Osteocyte (in vitro differentiated cells): ENCODE results near the gene NHLRC2. TPM values are rescaled to one million over a fixed set of nuclear protein-coding genes. Genes with fewer than 3 reads are reported as not detected.

Source experiments
- DNase-seq: peaks from one replicate; pipeline ENCODE4 v3.0.0; 2021; ENCODE audit warnings: mixed read lengths; ENCODE audit not compliant: unreplicated experiment; ENCODE audit errors: extremely low spot score
- H3K27ac Mint-ChIP-seq: one replicate; pipeline ENCODE4 v1.8.0; 2021; ENCODE audit warnings: mild to moderate bottlenecking, mixed read lengths; ENCODE audit not compliant: unreplicated experiment
- H3K27me3 Mint-ChIP-seq: one replicate; pipeline ENCODE4 v1.8.0; 2021; ENCODE audit warnings: mixed read lengths; ENCODE audit not compliant: unreplicated experiment
- H3K36me3 Mint-ChIP-seq: one replicate; pipeline ENCODE4 v1.8.0; 2021; ENCODE audit warnings: mixed read lengths; ENCODE audit not compliant: unreplicated experiment
- H3K4me1 Mint-ChIP-seq: one replicate; pipeline ENCODE4 v1.8.0; 2021; ENCODE audit warnings: mixed read lengths; ENCODE audit not compliant: unreplicated experiment
- H3K4me3 Mint-ChIP-seq: one replicate; pipeline ENCODE4 v1.8.0; 2021; ENCODE audit warnings: mild to moderate bottlenecking, moderate library complexity, mixed read lengths; ENCODE audit not compliant: unreplicated experiment
- H3K9me3 Mint-ChIP-seq: one replicate; pipeline ENCODE4 v1.8.0; 2021; ENCODE audit warnings: mixed read lengths; ENCODE audit not compliant: unreplicated experiment
- CTCF ChIP-seq: fragments of 200-600 bp; sonication (generic); IDR thresholded peaks from 2 replicates; pipeline ENCODE4 v1.5.0; 2021; ENCODE audit warnings: antibody characterized with exemption, mild to moderate bottlenecking, moderate library complexity
- total RNA-seq: library from RNA; stranded (reverse); gene quantifications from 2 replicates; pipeline ENCODE4 v1.2.1, GENCODE V29; 2021

The NHLRC2 gene
- total RNA-seq, 1 donor from 2014 or later = 39.3 TPM

GRCh38 chr10:113872139-113873030 lies 17.9 kb downstream of the NHLRC2 start:
- no peak for TF ChIP-seq CTCF
- no peaks in the 10 kb centered on the region for H3K27me3 Mint-ChIP-seq
- peaks cover 25% of the 10 kb centered on the region for H3K4me1 Mint-ChIP-seq
- H3K9me3 Mint-ChIP-seq = peaks cover 32% of the 10 kb centered on the region
- H3K27ac Mint-ChIP-seq = no peak overlapping the region
- no peak for DNase-seq
- peaks cover 58% of the 10 kb centered on the region for H3K36me3 Mint-ChIP-seq
- H3K4me3 Mint-ChIP-seq = no peak overlapping the region

DNA sequence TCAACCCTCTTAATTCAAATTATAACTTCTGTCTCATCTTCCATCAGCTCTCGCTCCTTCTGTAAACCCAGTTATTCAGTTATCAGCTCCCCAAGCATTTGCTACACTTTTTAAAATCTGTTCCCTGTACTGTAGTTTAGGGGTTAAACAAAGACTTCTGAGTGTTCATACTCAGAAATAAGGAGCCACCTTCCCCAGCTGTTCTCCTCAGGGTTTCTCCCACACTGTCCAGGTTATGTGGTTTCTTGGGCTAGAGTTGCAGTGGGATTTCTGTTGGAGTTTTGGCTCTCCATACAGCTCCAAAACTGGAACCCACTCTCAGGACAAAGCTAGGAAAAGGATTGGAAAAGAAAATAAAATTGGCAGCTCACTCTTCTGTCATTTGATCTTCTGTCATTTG lies 20.8 kb downstream of the NHLRC2 start:
- Mint-ChIP-seq H3K27ac (peak overlapping the region; percentile 54), H3K4me3 (no peak overlapping the region), H3K4me1 (peaks cover 32% of the 10 kb centered on the region), H3K27me3 (no peaks in the 10 kb centered on the region), H3K9me3 (peaks cover 26% of the 10 kb centered on the region), H3K36me3 (peaks cover 46% of the 10 kb centered on the region)
- no peak for DNase-seq
- TF ChIP-seq CTCF = no peak

- Mint-ChIP-seq H3K27me3 (no peaks in the 10 kb centered on the region), H3K4me3 (no peak overlapping the region), H3K36me3 (peaks cover 41% of the 10 kb centered on the region), H3K4me1 (peaks cover 34% of the 10 kb centered on the region), H3K27ac (no peak overlapping the region), H3K9me3 (peaks cover 22% of the 10 kb centered on the region)
- no peak for DNase-seq
- peak; percentile 11 for TF ChIP-seq CTCF
These were observed 22.0 kb downstream of the NHLRC2 start for GRCh38 chr10:113876461-113876860.

DNA sequence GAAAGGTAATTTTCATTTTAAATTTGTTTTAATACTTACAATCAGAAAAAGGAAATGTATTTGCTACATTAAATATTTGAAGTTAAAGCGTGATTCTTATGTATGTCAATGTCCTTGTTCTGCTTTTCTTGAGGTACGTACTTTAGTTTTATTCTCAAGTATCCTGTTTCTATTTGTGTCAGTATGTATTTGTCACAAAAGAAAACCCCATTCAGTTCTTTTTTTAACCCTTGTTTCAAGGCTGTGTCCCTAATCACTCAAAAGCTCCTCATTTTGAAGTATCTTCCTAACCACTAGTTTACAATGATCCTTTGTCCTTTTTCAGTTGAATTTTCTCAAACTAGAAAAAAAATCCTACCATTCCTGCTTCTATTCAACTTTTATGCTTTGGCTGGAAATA lies 25.2 kb downstream of the NHLRC2 start:
- Mint-ChIP-seq H3K4me3 (no peak overlapping the region), H3K27ac (no peak overlapping the region), H3K36me3 (peaks cover 40% of the 10 kb centered on the region), H3K4me1 (peaks cover 31% of the 10 kb centered on the region), H3K27me3 (no peaks in the 10 kb centered on the region), H3K9me3 (peaks cover 7% of the 10 kb centered on the region)
- no peak for DNase-seq
- no peak for TF ChIP-seq CTCF

DNA sequence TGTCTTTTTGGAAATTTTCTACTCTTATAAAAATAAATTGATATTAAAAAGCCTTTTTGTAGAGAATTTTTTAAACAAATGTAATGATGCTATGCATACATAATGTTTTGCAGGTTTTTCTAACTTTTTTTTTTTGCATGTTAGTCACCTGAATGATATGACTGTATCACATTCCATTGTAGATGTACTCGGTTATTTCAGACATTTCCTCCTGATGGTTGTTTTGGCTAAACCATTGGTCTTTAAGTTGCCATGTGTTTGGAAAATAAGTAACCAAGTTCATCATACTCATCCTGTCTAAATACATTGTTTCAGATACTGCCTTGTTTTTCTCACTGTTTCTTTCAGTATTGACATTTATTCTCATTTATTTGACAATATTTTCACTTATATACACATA lies 25.8 kb downstream of the NHLRC2 start:
- no peak for DNase-seq

More for the DNA sequence above, 25.8 kb downstream of the NHLRC2 start:
- H3K36me3 Mint-ChIP-seq = peaks cover 41% of the 10 kb centered on the region
- peaks cover 7% of the 10 kb centered on the region for H3K9me3 Mint-ChIP-seq
- no peak overlapping the region for H3K4me3 Mint-ChIP-seq
- H3K27me3 Mint-ChIP-seq = no peaks in the 10 kb centered on the region
- TF ChIP-seq CTCF = no peak
- H3K4me1 Mint-ChIP-seq = peaks cover 26% of the 10 kb centered on the region
- no peak overlapping the region for H3K27ac Mint-ChIP-seq
